GM18873 (cell line): Measurements from ENCODE around the gene SLC17A9.
A peak's percentile ranks its signal among the peaks of the same experiment; 100 is the strongest.
"Not testable (repeated sequence)": the region's sequence is repeated elsewhere in the genome, so short reads cannot be mapped to it uniquely, and the experiment has no call there.

Experiments used
- ATAC-seq: cut with Tn5 transposase; IDR thresholded peaks from one replicate; pipeline ENCODE4 v1.9.1; 2021; ENCODE audit warnings: mild to moderate bottlenecking, moderate library complexity, moderate number of reproducible peaks; ENCODE audit not compliant: unreplicated experiment, low FRiP score

The SLC17A9 gene

DNA sequence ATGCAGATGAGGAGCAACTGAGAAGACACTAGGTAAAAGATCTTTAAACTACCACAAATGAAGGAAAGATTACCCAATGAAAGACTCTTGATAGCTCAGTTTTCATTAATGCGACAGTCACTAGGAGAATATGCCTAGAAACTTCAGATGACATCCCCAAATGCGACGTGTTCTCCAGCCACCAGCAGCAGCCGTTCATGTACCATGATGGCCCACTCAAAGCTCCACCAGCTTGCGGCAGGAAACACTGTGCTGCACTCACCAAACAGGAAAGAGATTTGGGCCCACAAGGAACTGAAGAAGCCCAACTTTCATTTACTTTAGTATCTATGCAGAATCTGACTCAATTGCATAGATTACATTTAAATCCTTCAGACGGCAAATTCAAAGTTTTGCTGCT is 33.7 kb upstream of the SLC17A9 start:
- no peak for ATAC-seq

DNA sequence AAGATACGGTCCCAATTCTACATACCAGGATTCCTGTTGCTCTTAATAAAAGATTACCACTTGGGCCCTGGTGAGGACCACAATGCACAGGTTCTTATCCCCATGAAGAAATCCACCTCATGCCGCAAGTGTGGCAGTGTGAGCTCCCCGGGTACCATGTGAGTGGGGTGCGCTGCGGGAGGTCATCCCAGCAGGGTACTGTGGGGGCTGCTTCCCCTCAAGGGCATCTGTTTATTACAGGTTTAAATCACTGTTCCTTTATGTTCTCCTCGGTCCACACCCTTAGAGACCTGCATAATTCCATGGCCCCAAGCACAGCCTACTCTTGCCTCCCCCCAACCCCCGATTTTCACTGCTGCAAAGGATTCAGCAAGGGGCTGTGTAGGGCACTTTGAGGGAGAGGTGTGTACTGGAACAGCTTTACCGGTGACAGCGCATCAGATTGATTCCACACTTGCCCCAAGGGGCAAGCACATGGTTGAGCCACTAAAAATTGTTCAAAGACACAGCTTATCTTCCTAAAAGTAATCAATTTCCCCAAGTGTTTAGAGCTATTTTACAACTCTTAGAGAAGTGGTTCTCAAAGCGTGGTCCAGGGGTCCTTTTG is 32.4 kb upstream of the SLC17A9 start:
- no peak for ATAC-seq

DNA sequence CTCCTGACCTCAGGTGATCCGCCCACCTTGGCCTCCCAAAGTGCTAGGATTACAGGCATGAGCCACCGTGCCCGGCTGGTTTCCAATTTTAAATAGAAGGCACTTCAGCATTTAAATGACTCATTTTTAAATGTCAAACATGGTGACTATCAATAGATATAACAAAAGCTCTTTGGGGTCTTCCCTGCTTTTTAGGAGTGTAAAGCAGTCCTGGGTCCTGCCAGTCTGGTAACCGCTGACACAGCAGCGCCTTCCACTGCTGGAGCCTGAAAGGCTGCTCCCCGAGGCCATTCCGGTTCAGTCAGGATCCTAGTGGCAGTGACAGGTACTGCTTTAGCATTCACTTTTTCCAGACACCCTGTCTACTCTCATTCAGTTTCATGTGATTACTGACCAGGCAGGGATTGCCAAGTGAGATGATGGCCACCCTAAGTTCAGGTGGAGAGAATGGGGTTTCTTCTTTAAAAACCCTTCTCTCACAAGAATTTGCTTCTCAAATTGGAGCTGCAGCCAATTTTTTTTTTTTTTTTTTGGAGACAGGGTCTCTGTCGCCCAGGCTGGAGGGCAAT is 31.3 kb upstream of the SLC17A9 start:
- ATAC-seq = no peak

DNA sequence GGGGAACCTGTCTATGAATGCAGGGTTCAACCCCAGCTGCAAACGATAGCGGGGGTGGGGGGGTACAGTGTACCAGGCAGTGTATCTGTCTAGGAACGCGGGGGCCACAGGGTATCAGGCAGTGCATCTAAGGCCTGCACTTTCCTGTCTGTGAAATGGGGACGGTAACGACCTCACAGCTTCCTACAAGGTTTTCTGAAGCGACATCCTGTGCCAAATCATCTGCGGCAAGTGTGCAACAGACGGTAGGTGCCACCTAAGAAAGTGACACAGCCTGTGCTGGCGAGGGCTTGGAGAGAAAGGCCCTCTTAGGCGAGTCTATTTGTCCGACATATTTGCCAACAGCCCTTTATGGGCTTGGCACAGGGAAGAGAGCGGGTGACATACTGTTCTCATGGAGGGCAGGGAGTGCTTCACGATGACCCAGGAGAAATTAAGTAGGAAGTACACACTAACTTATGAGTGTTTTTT is 30.0 kb upstream of the SLC17A9 start:
- ATAC-seq = no peak

DNA sequence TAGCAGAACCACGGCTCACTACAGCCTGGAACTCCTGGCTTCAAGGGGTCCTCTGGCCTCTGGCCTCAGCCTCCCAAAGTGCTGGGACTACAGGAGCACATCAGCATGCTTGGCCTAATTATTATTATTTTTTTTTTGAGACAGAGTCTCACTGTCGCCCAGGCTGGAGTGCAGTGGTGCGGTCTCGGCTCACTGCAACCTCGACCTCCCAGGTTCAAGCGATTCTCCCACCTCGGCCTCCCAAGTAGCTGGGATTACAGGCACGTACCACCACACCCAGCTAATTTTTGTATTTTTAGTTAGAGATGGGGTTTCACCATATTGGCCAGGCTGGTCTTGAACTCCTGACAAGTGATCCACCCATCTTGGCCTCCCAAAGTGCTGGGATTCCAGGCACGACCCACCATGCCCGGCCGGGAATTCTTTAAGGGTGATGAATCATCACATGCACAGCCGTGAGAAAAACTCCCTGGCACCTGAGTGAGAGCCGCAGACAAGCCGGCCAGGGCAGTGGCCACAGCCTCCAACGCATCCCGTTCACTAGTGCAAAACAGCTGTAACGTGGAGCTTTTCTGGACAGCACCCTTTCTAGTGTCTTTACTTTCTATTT is 29.3 kb upstream of the SLC17A9 start:
- not testable (repeated sequence) for ATAC-seq

DNA sequence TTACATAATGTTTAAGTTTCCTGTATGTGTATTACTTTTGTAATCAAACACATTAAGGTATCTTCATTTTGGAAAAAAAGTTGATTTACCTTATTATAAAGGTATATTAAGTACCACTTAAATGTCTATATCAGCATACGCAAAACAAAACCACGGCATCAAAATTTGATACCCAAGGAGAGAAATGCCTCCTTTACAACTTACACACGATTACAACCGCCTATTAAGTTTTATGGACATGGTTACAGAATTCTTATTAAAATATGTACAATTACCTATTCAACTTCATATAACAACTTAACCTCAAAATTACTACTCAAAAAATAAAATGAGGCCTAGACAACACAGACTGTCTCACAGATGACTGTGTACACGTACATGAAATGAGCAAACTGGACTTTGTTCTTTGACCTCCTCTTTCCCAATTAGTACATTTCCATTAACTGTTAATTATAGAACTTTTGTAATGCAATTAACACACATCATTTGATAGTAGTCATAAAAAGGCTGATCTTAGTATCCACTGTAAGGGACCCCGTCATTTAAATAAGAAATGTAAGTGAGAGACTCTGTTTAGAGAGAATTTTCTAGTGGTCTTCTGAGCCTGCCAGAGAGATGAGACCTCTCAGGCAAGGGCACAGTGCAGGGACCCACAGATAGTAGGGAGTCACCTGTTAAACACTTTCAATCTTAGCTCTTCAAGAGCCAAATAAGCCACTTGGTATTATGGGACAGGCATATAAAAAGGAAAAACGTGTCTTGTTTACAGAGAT is 28.7 kb upstream of the SLC17A9 start:
- ATAC-seq = no peak

DNA sequence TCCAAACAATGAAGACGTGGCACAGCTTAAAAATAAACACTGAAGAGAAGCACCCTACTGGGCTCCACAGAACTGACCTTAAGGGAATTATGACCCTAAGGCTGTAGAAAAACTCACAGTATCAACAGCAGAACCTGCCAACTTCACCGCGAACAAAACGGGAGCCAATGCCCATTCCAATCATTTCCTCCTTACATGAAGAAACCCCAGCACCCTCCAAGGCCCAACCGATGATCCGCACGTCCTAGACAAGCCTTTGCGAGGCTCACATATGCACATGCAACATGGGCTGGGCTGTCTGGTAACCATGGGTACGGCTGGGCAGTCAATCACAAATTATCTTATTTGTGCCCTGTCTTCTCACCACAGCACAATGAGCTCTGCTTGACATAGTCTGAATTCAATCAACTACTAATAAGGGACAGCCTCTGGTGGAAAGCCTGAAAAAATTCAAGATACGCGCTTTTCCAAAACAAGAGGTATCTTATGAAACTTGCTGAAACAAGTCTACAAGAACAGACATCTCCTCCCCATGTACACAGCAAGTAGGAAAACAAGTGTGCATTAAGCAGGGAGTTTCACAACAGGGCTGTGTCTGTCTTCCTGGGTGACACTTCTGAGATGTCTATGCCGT is 27.9 kb upstream of the SLC17A9 start:
- ATAC-seq = no peak

DNA sequence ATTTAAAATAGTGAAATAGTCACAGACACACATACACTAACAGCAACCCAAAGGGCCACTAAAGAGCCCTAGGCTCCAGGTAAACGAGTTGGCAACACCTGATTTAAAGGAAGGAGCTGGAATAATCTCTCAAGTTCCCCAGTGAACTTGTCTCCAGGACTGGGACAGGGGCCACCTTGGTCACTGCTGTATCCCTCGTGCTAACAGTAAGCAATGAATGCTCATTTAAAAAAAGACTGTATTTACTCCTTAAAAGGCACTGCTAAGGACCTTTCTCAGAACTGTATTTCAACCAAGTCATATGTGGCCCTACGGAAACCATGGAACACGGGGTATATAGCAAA is 27.5 kb upstream of the SLC17A9 start:
- ATAC-seq = no peak

DNA sequence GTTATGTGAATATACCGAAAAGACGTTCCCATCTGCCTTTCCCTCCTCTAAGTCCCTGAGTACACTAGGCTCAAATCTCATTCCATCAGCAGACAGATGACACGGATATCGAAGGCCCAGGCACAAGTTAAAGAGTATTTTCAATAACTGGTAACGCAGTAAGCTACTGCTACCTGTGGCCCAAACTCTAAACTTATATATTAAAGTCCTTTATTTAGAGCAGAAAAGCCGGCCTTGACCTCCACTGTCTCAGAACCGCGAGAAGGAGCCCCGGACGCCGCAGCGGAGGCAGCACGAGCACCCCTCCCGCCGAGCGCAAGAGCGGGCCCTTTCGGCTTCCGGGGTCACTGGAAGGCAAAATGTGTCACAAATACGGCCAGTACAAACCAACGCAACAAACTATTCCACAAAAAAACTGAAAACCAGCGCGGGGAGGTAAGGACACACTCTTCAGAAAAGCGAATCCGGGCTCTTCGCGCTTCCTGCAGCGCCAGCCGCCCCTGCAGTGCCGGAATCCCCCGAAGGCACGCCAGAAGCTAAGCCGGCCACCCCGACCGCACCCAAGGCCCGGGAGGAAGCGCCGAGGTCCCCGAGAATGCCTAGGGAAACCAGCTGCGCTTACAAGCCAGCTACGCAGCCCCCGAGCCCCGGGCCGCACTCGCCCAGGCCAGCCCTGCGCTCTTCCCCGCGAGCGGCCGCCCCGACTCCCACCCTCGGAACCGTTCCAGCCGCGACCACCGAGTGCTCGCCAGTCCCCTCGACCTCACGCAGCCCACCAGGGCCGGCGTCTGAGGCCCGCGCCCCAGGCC is 26.9 kb upstream of the SLC17A9 start:
- ATAC-seq = no peak

DNA sequence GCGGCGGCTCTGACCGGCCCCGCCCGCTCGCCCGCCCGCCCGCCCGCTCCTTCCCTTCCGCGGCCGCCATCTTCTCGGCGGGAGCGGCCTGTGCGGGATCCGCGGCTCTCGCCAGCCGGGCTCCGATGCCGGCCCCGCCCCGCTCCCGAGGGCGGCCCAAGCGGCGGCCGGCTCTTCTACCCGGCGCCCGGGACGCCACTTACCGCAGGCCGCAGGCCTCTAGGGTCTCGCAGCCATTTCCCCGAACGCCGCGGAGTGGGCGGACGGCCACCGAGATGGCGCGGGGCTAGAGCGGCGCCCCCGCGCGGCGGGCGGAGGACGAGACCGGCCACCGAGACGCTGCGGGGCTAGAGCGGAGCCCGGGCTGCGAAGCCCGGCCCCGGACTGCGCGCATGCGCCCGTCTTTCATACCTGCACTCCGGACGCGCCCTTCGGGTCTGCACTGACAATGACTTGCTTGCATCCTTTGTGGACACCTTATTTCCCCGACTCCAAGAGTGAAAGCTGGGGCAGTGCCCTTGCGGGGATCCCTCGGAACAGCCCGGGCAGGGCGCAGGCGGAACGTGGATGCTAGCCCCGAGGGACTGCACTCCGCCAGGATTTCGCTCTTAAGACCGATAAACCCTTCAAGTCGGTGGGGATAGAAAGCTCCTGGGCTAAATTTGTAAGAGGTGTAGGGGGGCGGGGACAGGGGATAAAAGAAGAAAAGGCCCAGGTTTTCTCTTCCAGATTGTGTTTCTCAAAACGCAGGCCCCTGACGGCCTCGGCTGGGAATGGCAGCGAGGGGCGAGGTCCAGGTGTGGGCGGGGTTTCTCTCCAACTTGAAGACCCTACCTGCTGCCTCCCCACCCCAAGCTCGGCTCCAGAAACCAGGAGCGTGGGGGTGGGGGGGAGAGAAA is 26.0 kb upstream of the SLC17A9 start, which contains the start of gene DIDO1:
DIDO1 (minus strand) TSS at position 277 of the 899 bp plus-strand sequence.
- peak; percentile 54 for ATAC-seq

DNA sequence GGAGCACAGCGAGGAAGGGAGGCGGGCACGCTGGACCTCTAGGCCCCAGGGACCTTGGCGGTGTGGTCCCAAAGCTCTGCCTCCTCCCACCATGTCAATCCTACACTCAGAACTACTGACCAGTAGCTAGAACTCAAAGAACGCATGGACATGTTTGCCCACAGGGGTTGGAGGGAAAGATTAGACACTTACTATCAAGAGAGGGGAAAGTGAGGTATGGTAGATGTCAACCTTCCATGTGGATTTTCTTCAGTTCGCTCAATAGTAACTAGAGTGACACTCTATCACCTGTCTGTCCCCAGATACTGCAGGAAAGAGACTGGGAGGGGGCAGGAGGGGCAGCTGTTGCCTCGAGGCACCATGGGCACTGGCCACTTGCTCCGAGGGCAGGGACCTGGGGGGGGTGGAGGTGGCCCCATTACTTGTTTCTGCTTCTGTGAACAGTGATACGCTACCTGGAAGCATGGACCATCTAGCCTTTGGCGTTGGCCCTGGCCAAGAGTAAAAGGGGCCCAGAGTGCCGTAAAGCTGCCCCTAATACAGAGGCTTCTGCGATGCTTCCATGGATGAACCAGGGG is 25.3 kb upstream of the SLC17A9 start:
- ATAC-seq = no peak

DNA sequence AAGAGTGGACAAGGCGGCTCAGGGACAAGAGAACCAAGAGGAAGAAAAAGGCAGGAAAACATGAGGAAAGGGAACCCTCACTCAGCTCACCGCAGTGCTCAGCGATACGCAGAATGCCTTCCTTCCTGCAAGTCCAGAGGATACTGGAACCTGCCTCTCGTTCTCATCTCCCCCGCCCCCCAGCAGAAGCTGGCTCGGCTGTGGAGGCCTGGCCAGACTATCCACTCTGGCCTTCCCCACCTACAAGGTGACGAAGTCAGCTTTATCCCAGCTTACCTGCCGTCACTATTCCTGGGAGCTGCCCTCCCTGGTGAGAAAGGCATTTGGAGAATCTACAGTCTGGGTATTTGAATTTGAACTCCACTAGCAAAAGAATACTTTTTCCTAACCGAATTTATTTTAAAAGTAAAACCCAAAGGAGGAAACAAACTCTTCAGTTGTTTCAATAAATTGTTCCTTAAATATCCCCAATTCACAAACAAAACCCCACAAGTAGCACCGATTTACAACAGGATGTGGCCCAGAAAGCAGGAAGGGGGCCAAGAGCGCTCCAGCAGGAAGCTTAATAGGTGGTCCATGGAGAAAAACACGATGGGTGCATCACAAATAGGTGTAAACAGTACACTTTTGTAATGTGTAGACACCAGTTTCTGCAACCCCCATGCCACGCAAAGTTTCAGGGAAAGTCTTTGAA is 24.1 kb upstream of the SLC17A9 start:
- no peak for ATAC-seq

DNA sequence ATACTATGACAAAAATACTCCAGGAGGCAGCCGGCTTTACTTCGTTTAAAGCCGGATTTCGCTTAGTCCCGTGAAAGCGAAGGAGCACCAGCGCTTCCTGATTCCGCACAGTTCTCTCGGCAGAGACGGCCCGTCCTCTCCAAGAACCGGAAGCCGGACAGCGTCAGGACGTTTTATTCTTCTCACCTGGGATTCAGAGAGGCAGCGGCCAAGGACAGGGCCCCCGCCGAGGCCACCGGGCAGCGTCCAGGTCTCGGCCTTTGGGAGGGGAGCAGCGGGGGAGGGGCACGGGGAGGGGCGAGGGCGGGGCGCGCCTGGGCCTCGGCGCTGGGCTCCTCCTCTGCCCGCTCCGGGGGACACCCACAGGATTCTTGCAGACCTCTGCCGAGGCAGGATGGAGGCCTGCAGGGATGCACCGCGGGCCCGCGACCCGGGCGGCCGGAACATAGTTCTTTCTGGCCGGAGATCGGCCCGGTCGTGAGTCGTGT is 23.4 kb upstream of the SLC17A9 start:
- no peak for ATAC-seq

DNA sequence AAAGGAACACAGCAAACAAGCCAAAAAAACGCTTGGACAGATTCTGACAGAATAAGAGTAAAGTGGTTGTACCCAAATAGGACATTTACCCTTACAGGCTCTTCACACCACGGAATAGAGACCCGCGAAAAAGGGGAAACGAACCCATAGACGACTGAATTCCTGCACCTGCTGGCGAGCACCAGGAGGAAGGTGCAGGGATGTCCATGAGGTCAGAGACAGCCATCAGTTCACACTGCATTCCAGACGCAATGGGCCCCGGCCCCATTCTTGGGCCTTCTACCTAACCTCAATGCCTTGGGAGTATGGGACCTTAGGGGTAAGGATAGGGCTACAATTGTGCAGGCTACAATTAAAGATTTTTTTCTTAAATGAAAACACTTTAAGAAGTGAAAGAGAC is 21.0 kb upstream of the SLC17A9 start:
- ATAC-seq = no peak

DNA sequence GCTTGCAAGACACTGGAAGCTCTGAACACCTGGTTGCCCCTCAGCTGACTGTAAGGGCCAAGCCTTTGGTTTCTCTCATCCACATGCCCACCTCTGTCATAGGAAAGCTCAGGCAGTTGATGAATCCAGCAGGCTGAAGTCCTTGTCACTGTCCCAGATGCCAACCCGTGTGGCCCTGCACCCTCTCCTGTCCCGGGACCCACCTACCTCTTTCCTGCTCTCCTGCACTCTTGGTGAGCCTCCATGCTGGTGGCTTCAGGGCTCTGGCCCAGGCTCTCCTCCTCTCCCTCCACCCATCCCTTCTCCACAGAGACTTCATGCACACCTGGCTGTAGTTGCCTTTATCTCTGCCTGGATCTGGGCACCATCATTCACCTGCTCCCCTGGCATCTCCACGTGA is 18.5 kb upstream of the SLC17A9 start:
- ATAC-seq = no peak

DNA sequence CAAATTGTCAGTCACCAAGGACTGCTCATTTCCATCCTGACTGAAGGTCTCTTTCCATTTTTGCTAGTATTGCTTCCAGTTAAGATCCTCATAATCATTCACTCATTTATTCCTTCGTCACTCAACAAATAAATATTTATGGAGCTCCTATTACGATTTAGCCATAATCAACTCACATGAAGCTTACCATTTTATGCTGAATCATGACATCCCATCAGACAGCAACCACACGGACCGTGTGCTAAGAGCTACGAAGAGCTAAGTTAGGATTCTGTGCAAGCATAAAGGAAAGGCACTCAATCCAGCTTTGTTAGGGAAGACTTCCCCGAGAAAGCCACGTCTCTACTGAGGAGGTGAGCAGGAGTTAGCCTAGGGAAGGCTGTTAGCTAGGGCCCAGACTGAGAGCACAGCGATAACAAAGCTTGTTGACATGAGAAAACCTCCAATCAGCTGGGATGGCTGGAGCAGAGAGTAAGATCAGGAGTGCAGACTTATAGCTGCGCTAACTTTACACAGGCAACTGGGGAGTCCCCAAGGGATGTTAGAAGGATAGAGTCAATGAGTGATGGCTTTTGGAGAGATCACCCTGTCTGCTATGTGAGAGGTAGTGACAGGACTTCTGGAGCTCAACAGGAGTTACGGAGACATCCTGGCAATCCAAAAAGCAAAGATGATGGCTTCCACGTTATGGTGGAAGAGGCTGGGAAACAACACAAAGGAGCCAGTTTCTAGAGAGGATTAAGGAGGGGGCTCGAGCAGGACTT is 17.1 kb upstream of the SLC17A9 start:
- ATAC-seq = no peak

DNA sequence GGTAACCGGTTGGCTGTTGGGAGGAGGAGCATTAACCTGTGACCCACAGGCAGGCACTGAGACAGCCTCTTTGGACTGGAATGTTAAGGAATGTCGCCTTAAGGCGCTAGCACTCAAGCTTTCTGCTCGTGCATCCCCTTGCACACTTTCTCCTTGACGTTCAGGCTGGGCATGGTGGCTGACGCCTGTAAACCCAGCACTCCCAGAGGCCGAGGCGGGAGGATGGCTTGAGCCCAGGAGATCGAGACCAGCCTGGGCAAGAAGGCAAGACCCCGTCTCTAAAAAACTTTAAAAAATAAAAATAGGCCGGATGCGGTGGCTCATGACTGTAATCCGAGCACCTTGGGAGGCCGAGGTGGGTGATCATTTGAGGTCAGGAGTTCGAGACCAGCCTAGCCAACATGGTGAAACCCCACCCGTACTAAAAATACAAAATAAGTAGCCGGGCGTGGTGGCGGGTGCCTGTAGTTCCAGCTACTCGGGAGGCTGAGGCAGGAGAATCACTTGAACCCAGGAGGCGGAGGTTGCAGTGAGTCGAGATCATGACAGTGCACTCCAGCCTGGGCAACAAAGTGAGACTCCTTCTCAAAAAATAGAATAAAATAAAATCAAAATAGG is 16.4 kb upstream of the SLC17A9 start:
- ATAC-seq = no peak
